VCaP (cell line): ENCODE results near the gene KRT72.

ENCODE experiments used
- H3K27ac ChIP-seq: fragments of 450-650 bp; 2 replicates; pipeline ENCODE4 v1.5.1; 2017
- TF ChIP-seq, protein P1 (sequence below): fragments of 450-650 bp; conservative IDR thresholded peaks from 2 replicates; pipeline ENCODE4 v1.5.1; 2017; ENCODE audit warnings: mild to moderate bottlenecking, moderate library complexity

The KRT72 gene

DNA sequence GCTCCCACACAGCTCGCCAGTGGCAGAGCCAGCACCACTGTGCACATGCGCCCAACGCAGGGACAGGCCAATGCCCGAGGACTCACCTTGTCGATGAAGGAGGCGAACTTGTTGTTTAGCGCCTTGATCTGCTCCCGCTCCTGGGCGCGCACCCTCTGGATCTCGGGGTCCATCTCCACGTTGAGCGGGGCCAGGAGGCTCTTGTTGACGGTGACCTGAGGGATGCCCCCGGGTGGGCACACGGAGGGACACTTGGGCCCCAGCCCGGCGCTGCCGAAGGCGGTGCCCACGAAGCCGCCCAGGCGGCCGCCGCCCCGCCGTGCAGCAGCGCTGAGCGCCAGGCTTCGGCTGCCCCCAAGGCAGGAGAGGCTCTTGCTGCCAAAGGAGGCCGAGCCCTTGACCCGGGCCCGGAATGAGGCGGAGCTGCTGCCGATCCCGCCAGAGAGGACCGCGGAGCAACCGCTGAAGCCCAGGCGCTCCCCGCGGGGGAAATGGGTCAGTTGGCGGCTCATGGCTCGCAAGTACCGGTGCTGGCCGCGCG lies at the start of gene KRT72:
Gene KRT72, minus strand, starts transcription at position 523 of the 541 bp plus-strand sequence. Its CDS starts 11 bp downstream, at position 512.
- TF ChIP-seq, protein P1, sequence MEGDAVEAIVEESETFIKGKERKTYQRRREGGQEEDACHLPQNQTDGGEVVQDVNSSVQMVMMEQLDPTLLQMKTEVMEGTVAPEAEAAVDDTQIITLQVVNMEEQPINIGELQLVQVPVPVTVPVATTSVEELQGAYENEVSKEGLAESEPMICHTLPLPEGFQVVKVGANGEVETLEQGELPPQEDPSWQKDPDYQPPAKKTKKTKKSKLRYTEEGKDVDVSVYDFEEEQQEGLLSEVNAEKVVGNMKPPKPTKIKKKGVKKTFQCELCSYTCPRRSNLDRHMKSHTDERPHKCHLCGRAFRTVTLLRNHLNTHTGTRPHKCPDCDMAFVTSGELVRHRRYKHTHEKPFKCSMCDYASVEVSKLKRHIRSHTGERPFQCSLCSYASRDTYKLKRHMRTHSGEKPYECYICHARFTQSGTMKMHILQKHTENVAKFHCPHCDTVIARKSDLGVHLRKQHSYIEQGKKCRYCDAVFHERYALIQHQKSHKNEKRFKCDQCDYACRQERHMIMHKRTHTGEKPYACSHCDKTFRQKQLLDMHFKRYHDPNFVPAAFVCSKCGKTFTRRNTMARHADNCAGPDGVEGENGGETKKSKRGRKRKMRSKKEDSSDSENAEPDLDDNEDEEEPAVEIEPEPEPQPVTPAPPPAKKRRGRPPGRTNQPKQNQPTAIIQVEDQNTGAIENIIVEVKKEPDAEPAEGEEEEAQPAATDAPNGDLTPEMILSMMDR = no peak
- H3K27ac ChIP-seq = no peak within 1 kb of the TSS

DNA sequence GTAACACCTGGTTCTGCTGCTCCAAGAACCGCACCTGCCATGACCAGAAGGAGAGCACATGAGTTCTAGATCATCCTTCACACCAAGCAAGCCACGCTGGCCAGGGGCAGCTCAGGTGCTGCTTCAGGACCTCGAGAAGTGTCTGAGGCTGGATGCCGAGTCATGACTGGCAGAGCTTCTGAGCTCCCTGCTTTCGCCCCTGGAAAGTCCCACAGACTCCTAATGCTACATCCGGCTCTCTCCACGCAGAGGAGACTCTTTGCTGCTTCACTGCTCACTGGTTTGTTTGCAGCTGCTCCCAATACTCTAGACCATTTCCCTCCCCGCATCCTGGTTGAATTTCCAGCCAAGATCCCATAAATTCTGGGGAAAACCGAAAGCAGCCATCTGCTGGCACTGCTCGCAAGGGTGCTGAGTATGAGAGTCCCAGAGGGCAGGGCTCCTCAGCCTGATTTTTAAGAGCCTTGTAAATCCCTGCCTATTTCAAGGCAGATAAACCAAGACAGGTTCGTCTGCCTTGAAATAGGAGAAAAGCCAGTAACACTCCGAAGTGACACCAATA lies 49.3 kb upstream of the KRT72 start:
- TF ChIP-seq, protein P1 = 0 out of 2 replicates have a peak, but pooled peaks have one; percentile 9
- H3K27ac ChIP-seq = peak overlapping the region; percentile 85

DNA sequence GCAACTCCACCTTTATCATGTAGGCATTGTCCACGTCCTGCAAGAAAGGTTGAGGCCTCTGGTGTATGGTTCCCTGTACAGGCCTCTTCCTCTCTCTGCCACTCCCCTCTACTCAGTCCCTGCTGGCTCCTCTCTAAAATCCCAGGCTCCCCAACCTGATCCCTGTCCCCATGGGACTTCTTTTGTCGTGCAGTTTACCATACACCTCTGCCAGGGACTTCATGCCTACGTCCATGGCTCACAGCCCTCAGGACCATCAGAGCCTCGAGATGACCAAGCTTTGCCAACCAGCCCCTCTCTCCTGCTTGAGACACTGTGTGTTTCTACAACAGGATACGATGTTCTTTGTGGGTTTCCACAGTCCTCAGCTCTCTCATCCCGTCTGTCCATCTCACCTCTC lies 47.8 kb upstream of the KRT72 start:
- TF ChIP-seq, protein P1 = no peak
- H3K27ac ChIP-seq = peak overlapping the region; percentile 85; the same call in 1 of the 2 replicates

DNA sequence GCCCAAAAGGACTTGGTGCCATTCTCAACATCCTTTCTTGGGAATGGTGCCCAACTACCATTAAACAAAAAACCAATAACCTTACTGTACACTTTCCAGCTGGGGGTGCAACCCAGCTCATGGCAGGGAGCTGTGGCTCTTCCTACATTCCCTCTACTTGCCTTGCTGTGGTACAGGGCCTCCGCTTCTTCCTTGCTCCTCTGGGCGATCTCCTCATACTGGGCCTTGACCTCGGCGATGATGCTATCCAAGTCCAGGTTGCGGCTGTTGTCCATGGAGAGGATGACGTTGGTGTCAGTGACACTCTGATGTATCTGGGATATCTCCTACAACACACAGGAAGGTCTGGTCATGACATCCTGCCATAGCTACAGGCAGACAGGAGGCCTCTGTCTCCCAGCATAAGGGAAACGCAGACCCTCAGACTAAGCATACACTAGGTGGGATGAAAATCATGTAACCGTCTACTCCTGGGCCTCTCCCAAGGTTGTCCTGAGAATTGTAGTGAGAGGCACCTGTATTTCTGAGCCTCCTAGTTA lies 46.8 kb upstream of the KRT72 start:
- no peak overlapping the region for H3K27ac ChIP-seq
- TF ChIP-seq, protein P1 = no peak

DNA sequence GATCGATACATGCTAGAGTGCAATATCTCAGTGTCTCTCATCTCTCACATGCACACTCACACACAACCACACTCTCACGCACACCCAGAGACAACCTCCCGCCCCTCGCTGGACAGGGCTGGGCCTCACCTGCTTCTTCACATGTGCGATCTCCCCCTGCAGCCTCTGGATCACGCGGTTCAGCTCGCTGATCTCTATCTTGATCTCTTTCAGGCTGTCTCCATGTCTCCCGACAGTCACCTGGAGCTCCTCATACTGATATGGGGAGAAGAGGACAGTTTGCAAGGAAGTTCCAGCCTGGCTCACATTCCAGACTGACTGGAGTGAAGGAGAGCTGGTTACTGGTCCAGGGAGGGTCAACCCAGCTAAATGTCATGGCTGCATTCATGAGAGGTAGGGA lies 46.3 kb upstream of the KRT72 start:
- TF ChIP-seq, protein P1 = no peak
- no peak overlapping the region for H3K27ac ChIP-seq

DNA sequence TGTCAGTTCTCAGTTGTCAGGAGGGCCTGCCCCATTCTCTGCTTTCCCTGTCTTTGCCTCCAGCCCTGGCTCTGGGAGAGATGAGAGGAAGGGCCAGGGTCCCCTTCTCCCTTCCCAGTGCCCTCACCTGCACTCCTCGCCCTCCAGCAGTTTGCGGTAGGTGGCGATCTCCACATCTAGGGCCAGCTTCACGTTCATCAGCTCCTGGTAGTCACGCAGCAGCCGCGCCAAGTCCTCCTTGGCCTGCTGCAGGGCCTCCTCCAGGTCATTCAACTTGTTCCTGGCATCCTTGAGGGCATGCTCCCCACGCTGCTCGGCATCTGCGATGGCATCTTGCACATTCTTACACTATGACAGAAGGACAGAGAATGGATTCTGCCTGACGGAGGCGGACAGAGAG lies 45.4 kb upstream of the KRT72 start:
- no peak overlapping the region for H3K27ac ChIP-seq
- TF ChIP-seq, protein P1 = no peak

DNA sequence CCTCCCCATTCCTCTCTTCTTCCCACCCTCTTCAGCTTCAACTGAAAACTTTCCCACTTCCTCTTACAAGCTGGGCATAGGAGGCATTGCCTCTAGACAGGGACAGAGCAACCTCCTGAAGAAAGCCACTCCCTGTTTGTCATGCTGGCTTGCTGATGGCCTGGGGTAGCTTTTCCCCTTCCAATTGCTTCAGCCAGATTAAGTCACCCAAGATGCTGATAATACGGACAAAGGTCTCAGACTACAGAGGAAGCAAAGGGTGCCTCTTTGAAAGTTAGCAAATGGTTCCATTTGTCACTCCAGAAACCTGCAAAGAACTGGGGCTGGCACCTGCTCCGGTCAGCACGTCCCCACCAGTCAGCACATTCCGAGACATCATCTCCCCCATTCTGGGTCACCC lies 44.7 kb upstream of the KRT72 start:
- TF ChIP-seq, protein P1 = no peak
- H3K27ac ChIP-seq = no peak overlapping the region
